MM.1S (cell line): ENCODE data around the gene TUBD1.
"Not testable (repeated sequence)": the region's sequence is repeated elsewhere in the genome, so short reads cannot be mapped to it uniquely, and the experiment has no call there.

Experiments
- DNase-seq: peaks from one replicate; pipeline ENCODE4 v3.0.0-alpha.2; 2015
- H2AFZ ChIP-seq: fragments of 300-600 bp; sonication (generic); 2 replicates; pipeline ENCODE4 v1.6.0; 2016; ENCODE audit warnings: antibody characterized with exemption, low read length
- H3F3A ChIP-seq: fragments of 300-600 bp; sonication (generic); 2 replicates; pipeline ENCODE4 v1.6.1; 2016; ENCODE audit warnings: mild to moderate bottlenecking, antibody characterized with exemption, low read length, moderate library complexity, mixed read lengths; ENCODE audit not compliant: insufficient read depth
- H3K27ac ChIP-seq: fragments of 300-600 bp; sonication (generic); 2 replicates; pipeline ENCODE4 v1.5.1; 2016; ENCODE audit warnings: mild to moderate bottlenecking, low read length
- H3K27me3 ChIP-seq: fragments of 300-600 bp; sonication (generic); replicated peaks from 2 replicates; pipeline ENCODE4 v1.6.0; 2016; ENCODE audit warnings: low read length; ENCODE audit not compliant: insufficient read depth
- H3K36me3 ChIP-seq: fragments of 300-600 bp; sonication (generic); replicated peaks from 2 replicates; pipeline ENCODE4 v1.6.1; 2016; ENCODE audit warnings: mild to moderate bottlenecking, low read length, mixed read lengths; ENCODE audit not compliant: insufficient read depth
- H3K4me1 ChIP-seq: fragments of 300-600 bp; sonication (generic); 2 replicates; pipeline ENCODE4 v1.6.1; 2016; ENCODE audit warnings: low read length, mixed read lengths
- H3K4me2 ChIP-seq: fragments of 300-600 bp; sonication (generic); 2 replicates; pipeline ENCODE4 v1.6.0; 2016; ENCODE audit warnings: low read depth, low read length
- H3K4me3 ChIP-seq: fragments of 300-600 bp; sonication (generic); 2 replicates; pipeline ENCODE4 v1.5.1; 2016; ENCODE audit warnings: low read length, mixed read lengths
- H3K79me2 ChIP-seq: fragments of 300-600 bp; sonication (generic); 2 replicates; pipeline ENCODE4 v1.6.1; 2016; ENCODE audit warnings: mixed run types, low read length, mixed read lengths
- H3K9ac ChIP-seq: fragments of 300-600 bp; sonication (generic); 2 replicates; pipeline ENCODE4 v1.6.1; 2016; ENCODE audit warnings: low read length, mixed read lengths
- H3K9me2 ChIP-seq: fragments of 300-600 bp; sonication (generic); replicated peaks from 2 replicates; pipeline ENCODE4 v1.6.1; 2016; ENCODE audit warnings: mild to moderate bottlenecking, low read length, mixed read lengths; ENCODE audit not compliant: insufficient read depth
- H3K9me3 ChIP-seq: fragments of 300-600 bp; sonication (generic); replicated peaks from 2 replicates; pipeline ENCODE4 v1.6.1; 2016; ENCODE audit warnings: mild to moderate bottlenecking, low read length, mixed read lengths; ENCODE audit not compliant: insufficient read depth
- H4K20me1 ChIP-seq: fragments of 300-600 bp; sonication (generic); 2 replicates; pipeline ENCODE4 v1.6.1; 2016; ENCODE audit warnings: mild to moderate bottlenecking, low read length, moderate library complexity, mixed read lengths; ENCODE audit not compliant: insufficient read depth
- EZH2 ChIP-seq: fragments of 300-600 bp; sonication (generic); optimal IDR thresholded peaks from 2 replicates; pipeline ENCODE3; 2017; ENCODE audit warnings: low read depth, mild to moderate bottlenecking, antibody characterized with exemption, low read length, mixed read lengths
- EZH2phosphoT487 ChIP-seq: fragments of 300-600 bp; sonication (generic); IDR thresholded peaks from 2 replicates; pipeline ENCODE4 v1.6.1; 2018; ENCODE audit warnings: antibody characterized with exemption, low read length
- TF ChIP-seq, protein P1 (sequence below): fragments of 300-600 bp; sonication (generic); IDR thresholded peaks from 2 replicates; pipeline ENCODE4 v1.5.1; 2016; ENCODE audit warnings: antibody characterized with exemption, low read length, mixed read lengths

TUBD1 gene

DNA sequence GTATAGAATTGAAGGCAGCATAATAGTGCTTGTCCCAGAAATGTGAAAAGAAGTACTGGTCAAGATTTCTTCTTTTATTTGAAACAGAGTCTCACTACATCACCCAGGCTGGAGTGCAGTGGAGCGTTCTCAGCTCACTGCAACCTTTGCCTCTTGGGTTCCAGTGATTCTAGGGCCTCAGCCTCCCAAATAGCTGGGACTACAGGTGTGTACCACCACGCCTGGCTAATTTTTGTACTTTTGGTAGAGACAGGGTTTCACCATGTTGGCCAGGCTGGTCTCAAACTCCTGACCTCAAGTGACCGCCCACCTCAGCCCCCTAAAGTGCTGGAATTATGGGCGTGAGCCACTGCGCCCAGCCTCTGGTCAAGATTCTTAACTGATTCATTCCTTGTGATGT lies 27.9 kb upstream of the TUBD1 start:
- H3K4me1 ChIP-seq, H3F3A ChIP-seq, H3K9ac ChIP-seq, H3K36me3 ChIP-seq, H3K27ac ChIP-seq, H3K27me3 ChIP-seq, H3K9me2 ChIP-seq, H3K79me2 ChIP-seq, H3K4me2 ChIP-seq, H3K4me3 ChIP-seq, H3K9me3 ChIP-seq, H2AFZ ChIP-seq, DNase-seq, H4K20me1 ChIP-seq: not testable (repeated sequence)

DNA sequence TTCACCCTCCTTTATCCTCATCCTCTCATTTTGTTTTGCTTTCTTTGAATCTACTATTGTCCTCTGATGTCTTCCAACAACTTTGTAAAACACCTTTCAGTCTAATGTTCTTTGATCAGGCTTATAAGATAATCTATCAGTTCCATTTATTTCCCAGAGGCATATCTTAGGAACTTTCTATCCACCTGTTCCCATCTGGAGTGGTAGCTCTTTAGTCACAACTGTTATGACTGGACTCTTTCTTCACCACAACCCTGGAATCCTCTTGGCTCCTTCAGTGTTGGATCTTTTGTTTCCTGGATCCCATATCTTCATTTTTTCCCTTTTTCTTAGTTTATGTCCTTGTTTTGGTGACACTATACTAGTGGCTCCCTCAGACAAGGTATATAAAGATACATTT lies 23.7 kb upstream of the TUBD1 start:
- H3K36me3 ChIP-seq: peaks cover 3% of the 10 kb centered on the region

DNA sequence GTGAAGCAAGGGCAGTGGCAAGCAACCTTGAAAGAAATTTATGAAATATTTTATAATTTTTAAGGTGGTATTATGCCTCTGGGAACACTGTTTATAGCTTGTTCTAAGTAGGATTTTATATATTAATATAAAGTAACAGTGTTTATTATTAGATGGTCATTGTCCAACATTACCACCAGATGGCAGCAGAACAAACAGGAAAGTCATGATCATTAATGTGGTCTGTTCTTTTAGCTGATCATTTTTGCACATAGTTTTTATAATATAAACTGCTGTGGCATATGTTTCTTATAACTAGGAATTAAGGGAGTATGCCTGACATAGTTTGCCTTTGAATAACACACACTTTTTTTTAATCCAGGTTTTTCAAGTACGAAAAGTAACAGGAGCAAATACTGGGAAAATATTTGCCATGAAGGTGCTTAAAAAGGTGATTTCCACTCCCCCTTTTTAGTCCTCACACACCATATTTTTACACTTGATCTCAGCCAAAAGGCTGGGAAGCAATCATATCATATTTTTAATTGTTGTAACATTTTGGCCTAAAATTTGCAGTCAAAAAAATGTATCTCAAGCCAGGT lies 21.6 kb upstream of the TUBD1 start:
- DNase-seq: peak; percentile 35
- TF ChIP-seq EZH2phosphoT487 (no peak), EZH2 (no peak)
- TF ChIP-seq, protein P1, sequence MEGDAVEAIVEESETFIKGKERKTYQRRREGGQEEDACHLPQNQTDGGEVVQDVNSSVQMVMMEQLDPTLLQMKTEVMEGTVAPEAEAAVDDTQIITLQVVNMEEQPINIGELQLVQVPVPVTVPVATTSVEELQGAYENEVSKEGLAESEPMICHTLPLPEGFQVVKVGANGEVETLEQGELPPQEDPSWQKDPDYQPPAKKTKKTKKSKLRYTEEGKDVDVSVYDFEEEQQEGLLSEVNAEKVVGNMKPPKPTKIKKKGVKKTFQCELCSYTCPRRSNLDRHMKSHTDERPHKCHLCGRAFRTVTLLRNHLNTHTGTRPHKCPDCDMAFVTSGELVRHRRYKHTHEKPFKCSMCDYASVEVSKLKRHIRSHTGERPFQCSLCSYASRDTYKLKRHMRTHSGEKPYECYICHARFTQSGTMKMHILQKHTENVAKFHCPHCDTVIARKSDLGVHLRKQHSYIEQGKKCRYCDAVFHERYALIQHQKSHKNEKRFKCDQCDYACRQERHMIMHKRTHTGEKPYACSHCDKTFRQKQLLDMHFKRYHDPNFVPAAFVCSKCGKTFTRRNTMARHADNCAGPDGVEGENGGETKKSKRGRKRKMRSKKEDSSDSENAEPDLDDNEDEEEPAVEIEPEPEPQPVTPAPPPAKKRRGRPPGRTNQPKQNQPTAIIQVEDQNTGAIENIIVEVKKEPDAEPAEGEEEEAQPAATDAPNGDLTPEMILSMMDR: peak; percentile 44
- Histone ChIP-seq H3K36me3 (peaks cover 3% of the 10 kb centered on the region; the same call in 1 of the 2 replicates), H3K9ac (no peak overlapping the region), H3K9me3 (no peaks in the 10 kb centered on the region), H2AFZ (no peak overlapping the region), H3K4me1 (no peaks in the 10 kb centered on the region), H3F3A (0 out of 2 replicates have a peak, but pooled peaks cover 5% of the 10 kb centered on the region), H3K9me2 (no peaks in the 10 kb centered on the region), H3K79me2 (peaks cover 25% of the 10 kb centered on the region), H4K20me1 (0 out of 2 replicates have a peak, but pooled peaks cover 2% of the 10 kb centered on the region), H3K4me3 (no peak overlapping the region), H3K27ac (no peak overlapping the region), H3K4me2 (no peak overlapping the region), H3K27me3 (no peaks in the 10 kb centered on the region)

More for the DNA sequence above, 23.7 kb upstream of the TUBD1 start:
- H3K4me1 ChIP-seq: no peaks in the 10 kb centered on the region
- H3K79me2 ChIP-seq: peaks cover 13% of the 10 kb centered on the region
- no peak overlapping the region for H2AFZ ChIP-seq
- no peak overlapping the region for H3K4me2 ChIP-seq
- TF ChIP-seq EZH2 (no peak), EZH2phosphoT487 (no peak)
- TF ChIP-seq, protein P1: no peak
- DNase-seq: no peak
- no peaks in the 10 kb centered on the region for H3K27me3 ChIP-seq
- no peak overlapping the region for H3K9ac ChIP-seq
- H3K9me3 ChIP-seq: no peaks in the 10 kb centered on the region
- no peaks in the 10 kb centered on the region for H3K9me2 ChIP-seq
- 0 out of 2 replicates have a peak, but pooled peaks cover 2% of the 10 kb centered on the region for H4K20me1 ChIP-seq
- H3F3A ChIP-seq: 0 out of 2 replicates have a peak, but pooled peaks cover 5% of the 10 kb centered on the region
- no peak overlapping the region for H3K27ac ChIP-seq
- H3K4me3 ChIP-seq: no peak overlapping the region

DNA sequence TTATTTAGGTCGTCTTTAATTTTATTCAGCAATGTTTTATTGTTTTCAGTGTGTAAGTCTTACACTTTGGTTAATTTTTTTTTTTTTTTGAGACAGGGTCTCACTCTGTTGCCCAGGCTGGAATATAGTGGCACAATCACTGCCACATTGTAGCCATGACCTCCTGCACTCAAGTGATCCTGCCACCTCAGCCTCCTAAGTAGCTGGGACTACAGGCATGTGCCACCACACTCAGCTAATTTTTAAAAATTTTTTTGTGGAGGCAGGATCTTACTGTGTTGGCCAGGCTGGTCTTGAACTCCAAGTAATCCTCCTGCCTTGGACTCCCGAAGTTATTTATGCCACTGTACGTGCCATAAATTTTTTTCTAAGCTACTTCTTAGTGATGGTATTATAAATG lies 14.7 kb upstream of the TUBD1 start:
- Histone ChIP-seq H3K79me2 (peaks cover 67% of the 10 kb centered on the region), H4K20me1 (peaks cover 6% of the 10 kb centered on the region; the same call in 1 of the 2 replicates), H3F3A (no peaks in the 10 kb centered on the region), H3K9me3 (no peaks in the 10 kb centered on the region), H3K9me2 (no peaks in the 10 kb centered on the region), H3K4me1 (no peaks in the 10 kb centered on the region), H2AFZ (no peak overlapping the region), H3K27me3 (no peaks in the 10 kb centered on the region), H3K36me3 (no peaks in the 10 kb centered on the region; the same call in 1 of the 2 replicates), H3K4me3 (no peak overlapping the region), H3K27ac (no peak overlapping the region), H3K9ac (no peak overlapping the region), H3K4me2 (no peak overlapping the region)
- DNase-seq: no peak
- TF ChIP-seq EZH2phosphoT487 (no peak), EZH2 (no peak)
- TF ChIP-seq, protein P1: no peak
